ENCODE data around the gene CASP8AP2.
"Not testable (repeated sequence)": the region's sequence is repeated elsewhere in the genome, so short reads cannot be mapped to it uniquely, and the experiment has no call there.

CASP8AP2 gene

GRCh38 chr6:89887452-89888137 lies 57.9 kb downstream of the CASP8AP2 start:
- DNase-seq (ENCODE audit: low read depth), result peak; percentile 2

GRCh38 chr6:89888138-89888514 lies 58.4 kb downstream of the CASP8AP2 start:
- DNase-seq (ENCODE audit: low read depth), result no peak

- no peak for DNase-seq (ENCODE audit: low read depth)
These were observed 59.2 kb downstream of the CASP8AP2 start for GRCh38 chr6:89888871-89889270.

GRCh38 chr6:89890845-89891528 lies 61.3 kb downstream of the CASP8AP2 start:
- not testable (repeated sequence) for DNase-seq (ENCODE audit: low read depth)

GRCh38 chr6:89892577-89892976 lies 62.9 kb downstream of the CASP8AP2 start:
- DNase-seq (ENCODE audit: low read depth), result not testable (repeated sequence)

- DNase-seq (ENCODE audit: low read depth), result no peak
These were observed 64.5 kb downstream of the CASP8AP2 start, which contains the start of gene GJA10 for GRCh38 chr6:89894169-89894568. Gene GJA10, plus strand, starts transcription at chr6:89894469. Its CDS starts 0 bp downstream, at chr6:89894469.

GRCh38 chr6:89895276-89895874 lies 65.7 kb downstream of the CASP8AP2 start:
- peak; percentile 26 for DNase-seq (ENCODE audit: low read depth)

GRCh38 chr6:89910001-89910901 lies 80.6 kb downstream of the CASP8AP2 start:
- DNase-seq (ENCODE audit: low read depth), result not testable (repeated sequence)

- no peak for DNase-seq (ENCODE audit: low read depth)
These were observed 81.2 kb downstream of the CASP8AP2 start for GRCh38 chr6:89910902-89911240.

- DNase-seq (ENCODE audit: low read depth), result no peak
These were observed 86.6 kb downstream of the CASP8AP2 start for GRCh38 chr6:89916136-89916920.

- DNase-seq (ENCODE audit: low read depth), result no peak
These were observed 87.5 kb downstream of the CASP8AP2 start for GRCh38 chr6:89917216-89917615.

- no peak for DNase-seq (ENCODE audit: low read depth)
These were observed 88.2 kb downstream of the CASP8AP2 start for GRCh38 chr6:89917801-89918366.

Measured in fibroblast of gingiva (primary cell).